KOPT-K1 (cell line): ENCODE data around the gene TEP1.
"Not testable (repeated sequence)": the region's sequence is repeated elsewhere in the genome, so short reads cannot be mapped to it uniquely, and the experiment has no call there.

ENCODE experiments used
- H3K27ac ChIP-seq: fragments of 200-600 bp; sonication (generic); 2 replicates; pipeline ENCODE4 v1.5.1; 2016; ENCODE audit warnings: antibody characterized with exemption, mild to moderate bottlenecking, low read depth, low read length; ENCODE audit not compliant: poor library complexity, severe bottlenecking
- H3K36me3 ChIP-seq: fragments of 200-600 bp; sonication (generic); 2 replicates; pipeline ENCODE4 v1.5.1; 2017; ENCODE audit warnings: antibody characterized with exemption, mild to moderate bottlenecking, low read length, moderate library complexity; ENCODE audit not compliant: insufficient read depth
- H3K9me3 ChIP-seq: fragments of 200-600 bp; sonication (generic); 2 replicates; pipeline ENCODE4 v1.5.1; 2017; ENCODE audit warnings: antibody characterized with exemption, low read length, mild to moderate bottlenecking; ENCODE audit not compliant: insufficient read depth, poor library complexity, severe bottlenecking

TEP1 gene

DNA sequence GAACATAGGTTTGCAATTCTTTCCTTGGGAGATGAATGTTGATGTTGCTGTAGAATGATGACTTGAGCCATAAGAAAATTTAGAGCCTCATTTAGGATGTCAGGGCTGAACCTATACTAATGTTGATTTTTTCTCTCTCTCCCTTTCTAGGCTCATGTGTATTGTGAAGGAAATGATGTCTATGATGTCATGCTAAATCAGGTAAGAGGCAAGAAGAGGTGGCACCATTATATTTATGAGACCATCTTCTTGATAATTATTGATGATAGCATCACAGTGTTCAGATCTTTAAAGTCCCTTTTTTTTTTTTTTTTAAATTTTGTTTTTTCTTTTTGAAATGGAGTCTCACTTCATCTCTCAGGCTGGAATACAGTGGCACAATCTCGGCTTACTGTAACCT is 66.6 kb downstream of the TEP1 start:
- H3K9me3 ChIP-seq: no peaks in the 10 kb centered on the region
- H3K36me3 ChIP-seq: peaks cover 68% of the 10 kb centered on the region
- H3K27ac ChIP-seq: no peak overlapping the region

DNA sequence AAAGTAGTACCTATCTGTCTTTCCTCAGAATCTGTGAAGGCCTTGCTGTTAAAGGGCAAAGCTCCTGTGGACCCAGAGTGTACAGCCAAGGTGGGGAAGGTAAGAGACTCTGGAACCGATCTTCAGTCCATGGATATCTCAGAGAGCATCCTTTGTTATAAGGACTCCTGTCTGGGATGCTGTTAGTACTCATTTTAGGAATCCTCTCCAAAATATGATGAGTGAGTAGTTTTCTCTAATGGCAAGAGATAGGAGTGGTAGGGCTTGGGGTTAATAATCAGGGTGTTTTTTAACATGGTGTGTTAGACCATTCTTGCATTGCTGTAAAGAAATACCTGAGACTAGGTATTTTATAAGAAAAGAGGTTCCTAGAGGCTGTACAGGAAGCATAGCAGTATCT is 67.9 kb downstream of the TEP1 start:
- no peak overlapping the region for H3K27ac ChIP-seq
- H3K9me3 ChIP-seq: no peaks in the 10 kb centered on the region
- peaks cover 55% of the 10 kb centered on the region for H3K36me3 ChIP-seq

DNA sequence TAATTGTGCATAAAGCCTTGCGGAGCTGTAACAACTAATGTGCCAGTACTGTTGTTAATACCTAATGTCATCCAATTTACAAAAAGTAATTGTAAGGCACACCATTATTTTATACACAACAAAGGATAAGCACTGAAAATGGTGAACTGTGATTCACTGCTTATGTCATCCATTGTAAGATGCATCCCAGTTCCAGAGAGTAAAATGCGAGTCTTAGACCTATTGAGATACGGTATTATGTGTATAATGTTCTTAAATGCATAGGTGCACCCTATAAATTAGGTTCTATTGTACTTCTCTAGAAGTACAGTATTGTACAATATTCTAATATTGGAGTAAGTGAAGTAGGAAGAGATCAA is 69.5 kb downstream of the TEP1 start:
- peak overlapping the region; percentile 69 for H3K27ac ChIP-seq
- H3K9me3 ChIP-seq: no peaks in the 10 kb centered on the region

DNA sequence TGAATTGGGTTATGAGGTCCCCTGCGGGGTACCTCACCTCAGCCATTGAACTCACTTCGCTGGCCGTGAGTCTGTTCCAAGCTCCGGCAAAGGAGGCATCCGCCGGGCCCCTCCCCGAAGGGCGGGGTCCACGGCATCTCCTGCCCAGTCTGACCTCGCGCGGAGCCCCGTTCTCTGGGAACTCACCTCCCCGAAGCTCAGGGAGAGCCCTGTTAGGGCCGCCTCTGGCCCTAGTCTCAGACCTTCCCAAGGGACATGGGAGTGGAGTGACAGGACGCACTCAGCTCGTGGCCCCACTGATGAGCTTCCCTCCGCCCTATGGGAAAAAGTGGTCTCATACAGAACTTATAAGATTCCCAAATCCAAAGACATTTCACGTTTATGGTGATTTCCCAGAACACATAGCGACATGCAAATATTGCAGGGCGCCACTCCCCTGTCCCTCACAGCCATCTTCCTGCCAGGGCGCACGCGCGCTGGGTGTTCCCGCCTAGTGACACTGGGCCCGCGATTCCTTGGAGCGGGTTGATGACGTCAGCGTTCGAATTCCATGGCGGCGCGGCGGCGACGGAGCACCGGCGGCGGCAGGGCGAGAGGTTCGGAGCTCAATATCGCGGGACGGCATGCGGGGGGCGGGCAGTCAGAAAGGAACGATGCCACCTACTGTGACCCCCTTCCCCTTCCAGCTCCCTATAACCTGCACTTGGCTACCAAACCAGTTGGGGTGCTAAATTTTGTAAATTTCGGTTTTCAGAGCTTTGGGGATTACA is 70.0 kb downstream of the TEP1 start, which contains the start of gene PARP2:
Gene PARP2, plus strand, starts transcription at position 544 of the 770 bp plus-strand sequence. Its CDS starts 7 bp downstream, at position 551.
- peaks cover 34% of the 10 kb centered on the region for H3K36me3 ChIP-seq
- no peaks in the 10 kb centered on the region for H3K9me3 ChIP-seq
- peak within 1 kb of the TSS; percentile 69 for H3K27ac ChIP-seq

More for the DNA sequence above, 69.5 kb downstream of the TEP1 start:
- peaks cover 40% of the 10 kb centered on the region for H3K36me3 ChIP-seq

DNA sequence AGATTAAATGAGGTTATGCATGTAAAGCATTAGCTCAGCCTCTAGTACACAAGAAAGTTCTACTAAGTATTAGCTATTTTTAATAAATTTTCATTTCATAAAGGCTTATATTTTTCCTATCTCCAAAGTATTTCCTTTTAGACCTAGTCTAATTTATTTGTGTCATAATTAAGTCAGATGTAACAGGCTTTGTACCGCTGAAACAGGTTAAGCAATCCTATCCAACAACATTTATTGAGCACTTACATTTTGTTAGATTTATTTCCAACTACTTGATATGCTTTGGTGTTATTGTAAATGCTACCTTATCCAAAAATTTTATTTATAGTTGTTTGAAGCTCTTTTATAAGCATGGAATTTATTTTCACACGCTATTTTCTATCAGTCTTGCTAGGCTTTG is 71.7 kb downstream of the TEP1 start:
- Histone ChIP-seq H3K9me3 (no peaks in the 10 kb centered on the region), H3K27ac (no peak overlapping the region), H3K36me3 (peaks cover 19% of the 10 kb centered on the region)

DNA sequence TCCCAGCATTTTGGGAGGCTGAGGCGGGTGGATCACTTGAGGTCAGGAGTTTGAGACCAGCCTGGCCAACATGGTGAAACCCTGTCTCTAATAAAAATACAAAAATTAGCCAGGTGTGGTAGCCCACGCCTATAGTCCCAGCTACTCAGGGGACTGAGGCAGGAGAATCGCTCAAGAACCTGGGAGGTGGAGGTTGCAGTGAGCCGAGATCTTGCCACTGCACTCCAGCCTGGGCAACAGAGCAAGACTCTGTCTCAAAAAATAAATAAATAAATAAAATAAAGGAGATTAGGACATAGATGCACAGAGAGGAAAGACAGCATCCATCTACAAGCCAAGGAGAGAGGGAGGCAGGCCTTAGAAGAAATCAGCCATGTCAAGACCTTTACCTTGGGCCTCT is 72.3 kb downstream of the TEP1 start:
- not testable (repeated sequence) for H3K27ac ChIP-seq
- H3K36me3 ChIP-seq: peaks cover 13% of the 10 kb centered on the region

DNA sequence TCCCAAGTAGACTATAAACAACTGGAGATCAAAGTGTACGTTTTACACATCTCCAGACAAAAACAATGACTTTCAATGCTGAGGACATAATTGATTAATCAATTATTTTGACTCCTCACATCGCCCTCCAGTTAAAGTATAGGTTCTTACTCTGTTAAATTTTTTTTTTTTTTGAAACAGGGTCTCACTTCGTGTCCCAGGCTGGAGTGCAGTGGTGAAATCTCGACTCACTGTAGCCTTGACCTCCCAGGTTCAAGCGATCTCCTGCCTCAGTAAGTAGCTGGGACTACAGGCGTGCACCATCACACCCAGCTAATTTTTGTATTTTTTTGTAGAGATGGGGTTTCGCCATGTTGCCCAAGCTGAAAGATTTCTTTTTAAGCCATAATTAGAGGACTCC is 79.3 kb downstream of the TEP1 start:
- peaks cover 4% of the 10 kb centered on the region; the same call in 1 of the 2 replicates for H3K36me3 ChIP-seq
- no peak overlapping the region for H3K27ac ChIP-seq
- no peaks in the 10 kb centered on the region for H3K9me3 ChIP-seq

More for the DNA sequence above, 72.3 kb downstream of the TEP1 start:
- not testable (repeated sequence) for H3K9me3 ChIP-seq

DNA sequence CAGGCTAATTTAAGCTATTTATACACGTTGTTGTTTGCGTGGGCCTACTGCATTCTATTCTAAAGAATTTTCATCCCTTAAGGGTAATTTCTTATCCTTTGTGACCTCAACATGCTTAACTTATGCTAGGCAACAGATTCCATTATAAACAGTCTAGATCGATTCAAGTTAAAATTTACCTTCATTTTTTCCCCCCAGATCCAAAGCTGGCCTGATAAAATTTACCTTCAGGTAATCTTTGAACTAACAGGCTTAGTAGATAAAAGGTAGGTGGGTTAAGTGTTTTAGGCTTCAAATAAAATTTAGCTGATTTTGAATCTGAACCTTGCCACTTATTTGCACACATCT is 79.8 kb downstream of the TEP1 start:
- Histone ChIP-seq H3K9me3 (no peaks in the 10 kb centered on the region), H3K27ac (peak overlapping the region; percentile 62), H3K36me3 (peaks cover 10% of the 10 kb centered on the region; the same call in 1 of the 2 replicates)

DNA sequence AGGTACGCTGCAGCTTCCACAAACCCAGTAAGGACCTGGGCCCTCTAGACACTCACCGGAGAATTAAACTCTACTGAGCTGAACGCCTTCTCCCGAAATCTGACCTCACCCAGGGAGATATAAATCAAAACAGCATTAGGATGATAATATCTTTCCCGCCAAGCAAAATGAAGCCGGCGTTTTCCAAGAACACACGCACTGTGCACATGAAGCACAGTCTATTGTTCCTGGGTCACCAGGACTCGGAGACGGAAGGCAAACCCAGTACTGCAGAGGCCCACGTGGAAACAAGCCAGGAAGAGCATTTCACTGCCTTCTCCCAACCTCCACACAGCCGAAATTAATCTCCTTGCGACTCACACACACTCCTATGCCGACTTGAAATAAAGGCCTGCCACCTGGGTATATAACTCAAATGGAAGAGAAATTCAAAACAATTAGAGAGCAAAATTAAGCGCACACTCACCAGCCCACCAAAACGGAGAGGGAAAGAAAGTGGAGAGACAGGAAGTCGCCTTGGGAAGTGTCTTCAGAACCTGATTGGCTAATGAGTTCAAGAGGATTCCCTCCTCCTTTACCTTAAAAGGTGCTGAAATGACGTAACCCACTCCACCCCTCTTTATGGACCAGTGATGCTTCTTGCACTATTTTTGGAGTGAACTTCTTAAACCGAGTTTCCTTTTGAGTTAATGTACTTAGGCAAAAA is 80.4 kb downstream of the TEP1 start, which contains the start of gene CCNB1IP1:
Gene CCNB1IP1, minus strand, starts transcription at position 492 of the 706 bp plus-strand sequence. CDS start 16,756 bp downstream, outside the sequence.
- peak within 1 kb of the TSS; percentile 62 for H3K27ac ChIP-seq

DNA sequence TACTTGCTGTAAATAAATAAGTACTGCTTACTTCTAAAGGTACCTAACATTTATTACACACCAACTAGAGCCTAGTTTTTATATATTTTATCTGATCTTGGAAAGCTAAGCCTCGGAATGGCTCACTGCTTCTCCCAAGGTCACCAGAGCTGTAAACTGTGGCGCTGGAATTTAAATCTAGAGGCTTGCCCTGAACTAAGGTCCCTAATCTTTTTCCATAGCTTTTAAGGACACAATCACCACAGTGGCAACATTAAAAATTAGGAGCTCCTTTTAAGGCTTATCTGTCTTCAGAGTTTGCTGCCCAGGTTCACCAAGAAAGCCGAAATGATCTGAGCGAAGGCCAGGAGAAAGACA is 80.9 kb downstream of the TEP1 start:
- Histone ChIP-seq H3K9me3 (no peaks in the 10 kb centered on the region), H3K27ac (peak overlapping the region; percentile 62), H3K36me3 (peaks cover 19% of the 10 kb centered on the region; the same call in 1 of the 2 replicates)

More for the DNA sequence above, 80.4 kb downstream of the TEP1 start, which contains the start of gene CCNB1IP1:
- no peaks in the 10 kb centered on the region for H3K9me3 ChIP-seq
- peaks cover 14% of the 10 kb centered on the region; the same call in 1 of the 2 replicates for H3K36me3 ChIP-seq

DNA sequence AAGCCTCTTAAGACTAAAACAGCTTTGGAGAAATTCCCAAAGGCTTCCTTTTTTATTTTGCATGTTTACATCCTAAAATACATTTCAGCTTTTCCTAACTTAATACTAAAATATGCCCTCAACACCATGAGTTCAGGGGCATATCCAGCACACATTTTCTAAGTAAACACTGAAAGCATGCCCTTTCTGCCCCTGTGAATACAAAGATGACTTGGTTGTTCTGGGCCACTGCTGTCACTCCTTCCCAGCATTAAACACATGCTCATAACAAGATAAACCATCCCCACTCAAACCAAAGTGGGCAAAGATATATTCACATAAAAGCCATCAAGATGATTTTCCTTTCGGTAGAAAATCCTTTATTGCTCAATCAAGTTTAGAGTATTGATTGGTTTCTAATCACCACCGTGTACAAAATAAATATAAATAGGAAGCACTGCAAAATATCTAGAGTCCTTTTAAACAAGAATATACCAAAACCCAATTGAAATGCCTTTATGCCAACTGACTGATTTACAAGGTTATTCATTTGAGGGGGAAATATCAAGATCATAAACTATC is 82.2 kb downstream of the TEP1 start:
- Histone ChIP-seq H3K36me3 (peaks cover 28% of the 10 kb centered on the region), H3K27ac (no peak overlapping the region), H3K9me3 (no peaks in the 10 kb centered on the region)

DNA sequence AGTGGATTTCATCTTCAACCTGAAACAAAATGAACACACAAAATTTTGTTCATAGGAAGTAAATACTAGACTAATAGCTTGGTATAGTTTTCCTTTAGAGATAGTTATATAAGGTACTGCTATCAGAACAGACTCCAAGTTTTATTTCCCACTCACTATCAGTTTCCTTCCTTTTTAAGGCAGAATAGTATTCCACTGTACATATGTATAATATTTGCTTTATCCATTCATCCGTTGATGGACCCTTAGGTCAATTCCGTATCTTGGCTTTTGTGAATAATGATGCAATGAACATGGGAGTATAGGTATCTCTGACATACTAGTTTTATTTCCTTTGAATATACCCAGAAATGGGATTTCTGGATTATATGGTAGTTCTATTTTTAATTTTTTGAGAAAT is 83.9 kb downstream of the TEP1 start:
- peaks cover 46% of the 10 kb centered on the region for H3K36me3 ChIP-seq

DNA sequence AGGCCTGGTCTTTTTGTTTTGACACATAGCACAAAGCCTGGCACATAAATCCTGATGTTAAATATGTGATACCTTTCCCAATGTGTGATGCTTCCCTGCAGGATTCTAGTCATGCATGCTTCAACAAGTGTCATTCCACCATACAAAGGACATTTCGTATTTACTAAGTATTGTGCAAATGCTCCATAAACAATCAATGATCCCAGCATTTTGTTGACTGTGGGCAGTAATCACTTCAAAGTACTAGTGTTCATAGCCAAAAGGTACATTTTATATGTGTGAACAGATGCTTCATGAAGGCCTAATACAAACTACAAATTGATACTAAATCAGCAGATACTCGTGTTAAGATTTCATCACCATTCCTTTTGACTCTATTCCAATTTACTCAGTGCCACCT is 84.6 kb downstream of the TEP1 start:
- H3K36me3 ChIP-seq: peaks cover 52% of the 10 kb centered on the region

More for the DNA sequence above, 83.9 kb downstream of the TEP1 start:
- H3K9me3 ChIP-seq: no peaks in the 10 kb centered on the region
- no peak overlapping the region for H3K27ac ChIP-seq

DNA sequence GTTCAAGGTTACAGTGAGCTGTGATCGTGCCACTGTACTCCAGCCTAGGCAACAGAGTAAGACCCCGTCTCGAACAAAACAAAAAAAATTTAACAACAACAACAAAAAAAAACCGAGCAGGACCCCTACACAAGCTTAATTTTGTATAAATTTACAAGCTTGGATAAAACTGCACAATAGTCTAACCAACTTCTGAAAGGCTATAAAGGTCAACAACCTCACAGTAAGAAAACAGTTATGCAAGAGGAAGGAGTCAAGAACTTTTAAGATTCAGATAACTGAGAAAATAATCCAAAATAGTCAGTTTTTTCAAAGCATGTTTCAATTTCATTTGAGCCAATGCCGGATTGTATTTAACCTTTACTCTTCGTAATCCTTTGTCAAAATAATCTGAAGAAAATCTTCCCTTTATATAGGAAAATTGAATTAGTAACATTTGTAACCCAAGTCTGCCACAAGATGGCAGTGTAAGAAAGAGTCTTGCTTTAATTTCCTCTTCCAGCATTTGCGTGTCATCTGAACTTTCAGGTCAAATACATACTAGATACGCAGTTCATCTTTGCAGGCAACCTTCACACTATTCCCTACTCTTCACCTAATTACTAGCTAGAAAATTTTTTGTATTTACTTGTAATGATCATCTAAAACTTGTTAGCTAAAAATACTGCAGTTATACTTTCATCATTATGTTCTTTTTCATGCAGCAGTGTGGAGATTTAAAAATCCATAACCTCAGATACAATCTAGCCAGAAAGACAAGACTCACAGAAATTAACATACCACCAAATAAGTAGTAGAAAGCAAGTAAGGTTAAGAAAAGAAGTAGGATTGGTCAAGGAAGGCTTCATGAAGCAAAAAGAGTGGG is 86.1 kb downstream of the TEP1 start:
- no peak overlapping the region for H3K27ac ChIP-seq
- peaks cover 66% of the 10 kb centered on the region for H3K36me3 ChIP-seq
- H3K9me3 ChIP-seq: no peaks in the 10 kb centered on the region

More for the DNA sequence above, 84.6 kb downstream of the TEP1 start:
- no peak overlapping the region for H3K27ac ChIP-seq
- H3K9me3 ChIP-seq: no peaks in the 10 kb centered on the region
